ENCODE results near the gene ALDH1A3. TPM values are rescaled to one million over a fixed set of nuclear protein-coding genes. Genes with fewer than 3 reads are reported as not detected.

The ALDH1A3 gene
- total and polyA plus RNA-seq, 2 donors, result 11.2 to 13.7 TPM

DNA sequence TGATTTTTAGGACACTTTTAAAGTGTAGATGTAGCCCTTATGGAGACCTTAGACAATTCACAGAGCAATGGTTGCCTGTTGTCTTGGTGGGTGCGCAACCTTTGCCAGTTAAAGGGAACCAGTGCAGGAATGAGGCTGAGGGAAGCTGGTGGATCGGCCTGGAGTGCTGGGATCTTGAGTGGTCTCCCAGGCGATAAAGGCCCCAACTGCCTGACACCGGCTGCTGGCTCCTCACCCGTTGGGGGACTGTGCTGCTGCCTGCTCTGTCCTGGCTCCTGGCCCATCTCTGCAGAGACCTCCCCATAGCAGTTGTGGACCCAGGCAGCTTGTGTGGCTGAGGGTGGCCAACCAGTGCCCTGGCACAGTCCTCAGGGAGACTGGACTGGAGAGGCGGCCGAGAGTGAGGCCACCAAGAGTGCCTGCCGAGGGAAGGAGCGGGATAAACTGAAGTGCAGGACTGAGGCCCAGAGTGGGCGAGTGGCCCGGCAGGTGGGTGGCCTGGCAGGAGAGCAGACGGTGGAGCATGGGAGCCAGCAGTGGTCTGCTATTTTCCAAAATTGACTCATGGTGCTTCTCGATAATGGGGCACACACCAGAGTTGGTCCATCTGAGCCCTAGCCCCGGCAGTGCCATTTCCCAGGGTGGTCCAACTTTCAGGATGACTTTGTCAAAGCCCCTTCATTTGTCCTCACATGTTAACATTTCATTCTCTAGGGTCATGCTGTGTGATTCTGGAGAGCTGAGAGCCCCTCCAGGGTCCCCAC lies 2.1 kb downstream of the ALDH1A3 start:
- no peak overlapping the region for H3K27ac ChIP-seq (ENCODE audit: low read depth)
- H3K4me3 ChIP-seq (ENCODE audit: low read depth, low read length), result no peak overlapping the region

DNA sequence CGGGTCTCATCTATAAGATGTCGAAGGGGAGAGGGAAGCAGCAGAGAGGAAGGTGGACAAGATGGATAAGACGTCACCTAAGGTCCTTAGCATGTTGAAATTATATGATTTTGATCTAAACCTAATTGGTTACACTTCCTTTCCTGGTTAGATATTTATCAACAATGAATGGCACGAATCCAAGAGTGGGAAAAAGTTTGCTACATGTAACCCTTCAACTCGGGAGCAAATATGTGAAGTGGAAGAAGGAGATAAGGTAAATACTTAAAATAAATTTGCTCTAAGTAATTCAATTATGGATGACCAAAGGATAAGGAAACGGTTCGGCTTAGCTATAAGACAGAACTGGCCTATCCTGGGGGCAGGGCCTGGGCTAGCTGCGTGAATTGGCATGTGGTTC lies 5.5 kb downstream of the ALDH1A3 start:
- H3K4me3 ChIP-seq (ENCODE audit: low read depth, low read length), result no peak overlapping the region
- no peak for DNase-seq (ENCODE audit: extremely low spot score)
- H3K36me3 ChIP-seq (ENCODE audit: insufficient read depth), result no peaks in the 10 kb centered on the region
- 67% methylated on average over 8 of the region's 8 CpGs for WGBS
- no peak overlapping the region for H3K27ac ChIP-seq (ENCODE audit: low read depth)
- H3K4me1 ChIP-seq (ENCODE audit: insufficient read depth), result no peaks in the 10 kb centered on the region

More for the DNA sequence above, 2.1 kb downstream of the ALDH1A3 start:
- Histone ChIP-seq H3K36me3 (ENCODE audit: insufficient read depth) (no peaks in the 10 kb centered on the region), H3K4me1 (ENCODE audit: insufficient read depth) (no peaks in the 10 kb centered on the region)
- WGBS, result 94% methylated on average over 14 of the region's 14 CpGs
- DNase-seq (ENCODE audit: extremely low spot score), result no peak

DNA sequence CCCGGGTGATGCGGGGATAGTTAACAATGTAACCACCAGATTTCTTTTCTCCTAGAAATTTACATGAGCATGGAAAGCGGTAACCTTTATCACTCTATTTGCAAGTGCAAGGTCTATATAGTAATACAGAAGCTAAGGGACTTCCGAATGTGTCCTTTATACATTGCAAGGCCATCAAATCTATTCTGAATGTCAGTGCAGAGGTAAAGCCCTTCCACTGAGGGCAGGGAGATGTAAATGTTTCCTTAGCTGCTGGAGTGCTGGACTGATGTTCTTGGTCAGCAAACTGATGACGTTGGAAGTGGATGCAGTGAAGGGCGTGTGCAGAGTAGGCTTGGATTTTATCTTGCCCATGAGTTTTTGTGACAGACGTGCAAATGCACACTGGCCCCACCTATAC lies 6.2 kb downstream of the ALDH1A3 start:
- WGBS, result 86% methylated on average over 7 of the region's 7 CpGs
- DNase-seq (ENCODE audit: extremely low spot score), result no peak
- Histone ChIP-seq H3K4me1 (ENCODE audit: insufficient read depth) (no peaks in the 10 kb centered on the region), H3K4me3 (ENCODE audit: low read depth, low read length) (no peak overlapping the region), H3K36me3 (ENCODE audit: insufficient read depth) (no peaks in the 10 kb centered on the region), H3K27ac (ENCODE audit: low read depth) (no peak overlapping the region)

DNA sequence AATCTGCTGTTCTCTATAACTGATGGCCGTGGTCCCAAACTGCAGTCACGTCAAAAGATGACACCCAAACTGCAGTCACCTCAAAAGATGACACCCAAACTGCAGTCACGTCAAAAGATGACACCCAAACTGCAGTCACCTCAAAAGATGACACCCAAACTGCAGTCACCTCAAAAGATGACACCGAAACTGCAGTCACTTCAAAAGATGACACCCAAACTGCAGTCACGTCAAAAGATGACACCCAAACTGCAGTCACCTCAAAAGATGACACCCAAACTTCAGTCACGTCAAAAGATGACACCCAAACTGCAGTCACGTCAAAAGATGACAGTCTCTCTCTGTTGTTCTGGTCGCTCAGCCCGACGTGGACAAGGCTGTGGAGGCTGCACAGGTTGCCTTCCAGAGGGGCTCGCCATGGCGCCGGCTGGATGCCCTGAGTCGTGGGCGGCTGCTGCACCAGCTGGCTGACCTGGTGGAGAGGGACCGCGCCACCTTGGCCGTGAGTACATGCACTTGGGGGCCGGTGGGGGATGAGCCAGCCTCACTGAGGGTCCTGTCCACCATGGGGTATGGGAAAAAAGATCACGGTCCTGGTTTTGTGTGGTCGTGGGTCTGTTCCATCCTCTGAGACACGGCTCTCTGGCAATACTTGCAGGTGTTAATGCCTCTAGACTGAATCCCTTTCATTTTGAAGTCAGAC lies 7.7 kb downstream of the ALDH1A3 start:
- DNase-seq (ENCODE audit: extremely low spot score), result no peak
- WGBS, result 94% methylated on average over 22 of the region's 22 CpGs
- Histone ChIP-seq H3K36me3 (ENCODE audit: insufficient read depth) (no peaks in the 10 kb centered on the region), H3K4me1 (ENCODE audit: insufficient read depth) (no peaks in the 10 kb centered on the region), H3K27ac (ENCODE audit: low read depth) (no peak overlapping the region), H3K4me3 (ENCODE audit: low read depth, low read length) (no peak overlapping the region)

DNA sequence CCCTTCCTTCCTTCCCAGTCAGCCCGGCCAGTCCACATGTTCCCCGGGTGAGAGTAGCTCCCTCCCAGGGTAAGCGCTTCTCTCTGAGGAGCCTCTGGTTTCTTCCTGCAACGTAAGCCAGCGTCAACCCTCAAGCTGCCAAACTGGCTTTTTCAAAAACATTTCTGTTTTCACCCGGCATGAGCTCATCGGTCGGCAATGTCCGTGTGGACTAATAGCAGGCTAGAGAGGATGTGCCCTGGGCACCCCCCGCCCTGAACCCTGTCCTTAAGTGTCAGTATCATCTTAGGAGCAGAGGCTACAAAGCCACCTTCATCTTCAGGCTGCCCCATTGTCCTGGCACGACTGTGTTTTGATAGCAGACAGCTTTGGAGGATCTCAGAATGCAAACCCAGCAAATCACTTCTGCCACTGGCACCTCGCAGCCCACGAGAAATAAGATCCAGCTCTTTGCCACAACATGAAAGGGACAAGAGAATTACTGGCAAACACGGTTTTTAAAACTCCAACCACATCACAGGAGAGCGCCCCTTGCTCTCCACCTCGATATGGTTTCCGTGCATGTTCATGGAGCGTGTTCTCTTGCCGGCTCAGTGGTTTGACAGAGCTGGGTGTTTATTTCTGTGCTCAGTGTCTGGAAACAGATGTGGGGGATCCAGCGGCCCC lies 9.9 kb downstream of the ALDH1A3 start:
- Histone ChIP-seq H3K36me3 (ENCODE audit: insufficient read depth) (no peaks in the 10 kb centered on the region), H3K4me1 (ENCODE audit: insufficient read depth) (no peaks in the 10 kb centered on the region), H3K4me3 (ENCODE audit: low read depth, low read length) (no peak overlapping the region), H3K27ac (ENCODE audit: low read depth) (peak overlapping the region; percentile 41)
- DNase-seq (ENCODE audit: extremely low spot score), result peak; percentile 70
- WGBS, result 32% methylated on average over 20 of the region's 20 CpGs

DNA sequence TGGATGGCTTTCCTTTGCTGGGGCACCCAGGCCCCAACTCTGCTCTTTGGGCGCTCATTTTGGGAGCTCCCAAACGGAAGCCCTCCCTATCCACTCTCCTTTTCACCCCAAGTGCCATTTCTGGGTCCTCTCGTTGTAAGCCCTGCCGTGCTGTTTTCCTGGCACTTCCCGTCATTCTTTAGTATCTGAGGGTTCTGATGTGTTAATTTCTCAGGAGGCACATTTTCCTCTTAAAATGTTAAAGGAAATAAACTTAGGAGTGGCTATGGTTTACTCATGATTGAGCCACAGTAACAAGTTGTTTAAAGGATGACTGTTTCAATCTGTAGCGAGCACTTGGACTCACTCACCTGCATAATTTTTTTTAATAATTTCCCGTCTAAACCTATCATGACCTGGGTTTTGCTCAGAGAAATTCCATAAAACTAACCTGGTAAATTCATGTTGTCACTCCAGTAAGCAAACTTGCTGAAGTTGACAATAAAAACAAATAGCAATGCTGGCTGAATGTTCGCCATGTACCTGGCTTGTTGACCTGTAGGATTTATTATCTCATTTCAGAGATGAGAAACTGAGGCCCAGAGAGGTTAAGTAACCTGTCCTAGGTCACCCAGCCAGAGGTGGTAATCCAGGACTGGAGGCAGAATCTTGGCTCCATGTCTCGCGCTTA lies 10.6 kb downstream of the ALDH1A3 start:
- DNase-seq (ENCODE audit: extremely low spot score), result no peak
- Histone ChIP-seq H3K36me3 (ENCODE audit: insufficient read depth) (no peaks in the 10 kb centered on the region), H3K4me1 (ENCODE audit: insufficient read depth) (no peaks in the 10 kb centered on the region), H3K4me3 (ENCODE audit: low read depth, low read length) (no peak overlapping the region), H3K27ac (ENCODE audit: low read depth) (no peak overlapping the region)
- 81% methylated on average over 10 of the region's 10 CpGs for WGBS

DNA sequence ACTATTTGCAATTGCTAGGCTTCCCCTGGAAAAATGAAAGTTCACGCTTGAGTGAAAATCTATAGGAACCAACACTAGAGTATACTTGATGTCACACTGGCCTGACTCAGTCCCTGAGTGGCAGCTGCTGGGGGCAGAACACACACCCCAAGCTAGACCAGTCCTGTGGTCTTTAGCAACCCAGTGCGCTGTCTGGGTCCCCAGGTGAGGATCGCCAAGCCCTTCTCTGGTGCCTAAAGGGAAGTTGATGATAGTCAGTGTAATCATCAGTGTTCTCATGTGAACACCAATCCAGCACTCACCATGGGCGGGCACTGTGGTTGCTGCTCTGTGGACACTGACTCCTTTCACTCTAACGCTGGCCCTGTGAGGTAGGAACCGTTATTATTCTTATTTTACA lies 11.2 kb downstream of the ALDH1A3 start:
- Histone ChIP-seq H3K36me3 (ENCODE audit: insufficient read depth) (peaks cover 1% of the 10 kb centered on the region), H3K4me3 (ENCODE audit: low read depth, low read length) (no peak overlapping the region), H3K27ac (ENCODE audit: low read depth) (no peak overlapping the region), H3K4me1 (ENCODE audit: insufficient read depth) (no peaks in the 10 kb centered on the region)
- 94% methylated on average over 6 of the region's 6 CpGs for WGBS
- DNase-seq (ENCODE audit: extremely low spot score), result no peak

DNA sequence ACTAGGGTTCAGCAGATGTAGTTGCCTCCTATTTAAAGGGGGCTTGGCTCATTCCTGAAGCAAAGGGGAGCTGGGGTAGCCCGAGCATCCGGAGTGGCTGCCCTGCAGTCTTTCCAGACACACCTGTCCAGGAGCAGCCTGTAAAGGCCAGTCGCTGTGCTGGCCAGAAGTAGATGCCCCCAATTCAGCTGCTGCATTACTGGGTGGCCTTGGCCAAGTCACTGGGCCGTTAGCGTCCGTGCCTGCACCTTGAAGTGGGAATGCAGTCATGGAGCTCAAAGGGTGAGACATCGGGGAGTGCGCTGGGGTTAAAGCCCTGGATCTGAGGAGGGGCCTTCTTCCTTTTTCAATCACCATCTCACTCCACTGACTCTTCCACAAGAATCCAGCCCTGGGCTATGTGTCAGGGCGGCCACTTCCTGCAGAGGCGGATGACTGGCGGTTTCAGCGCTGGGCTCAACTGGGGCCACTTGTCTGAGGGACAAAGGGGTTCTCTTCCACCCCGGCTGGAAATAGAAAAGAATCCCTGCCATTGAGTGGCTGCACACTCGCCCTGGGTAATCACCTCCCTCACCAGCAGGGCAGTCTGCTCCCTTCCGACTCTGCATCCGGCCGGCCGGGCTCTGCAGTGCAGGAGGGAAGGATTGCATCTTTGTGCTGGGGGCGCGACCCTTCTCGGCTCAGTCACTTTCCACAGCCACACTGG lies 11.8 kb downstream of the ALDH1A3 start:
- no peaks in the 10 kb centered on the region for H3K4me1 ChIP-seq (ENCODE audit: insufficient read depth)
- no peak for DNase-seq (ENCODE audit: extremely low spot score)

DNA sequence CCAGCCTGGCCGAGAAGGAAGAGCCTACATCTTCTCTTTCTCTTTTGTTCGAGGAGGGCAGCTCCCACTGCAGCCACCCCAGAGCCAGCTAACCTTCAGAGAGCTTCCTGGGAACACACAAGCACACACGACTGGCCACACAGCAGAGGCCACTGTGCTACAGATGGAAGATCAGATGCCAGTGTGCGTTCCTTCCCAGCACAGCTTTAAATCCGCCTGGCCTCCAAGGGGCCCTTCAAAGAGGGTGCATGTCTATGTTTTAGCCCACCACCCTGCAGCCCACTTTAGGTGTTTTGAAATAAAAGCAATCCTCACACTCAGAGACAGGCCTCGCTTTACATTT lies 12.4 kb downstream of the ALDH1A3 start:
- no peak overlapping the region for H3K4me3 ChIP-seq (ENCODE audit: low read depth, low read length)
- H3K36me3 ChIP-seq (ENCODE audit: insufficient read depth), result peaks cover 1% of the 10 kb centered on the region
- WGBS, result 75% methylated on average over 6 of the region's 6 CpGs
- no peak for DNase-seq (ENCODE audit: extremely low spot score)
- no peaks in the 10 kb centered on the region for H3K4me1 ChIP-seq (ENCODE audit: insufficient read depth)
- H3K27ac ChIP-seq (ENCODE audit: low read depth), result no peak overlapping the region

More for the DNA sequence above, 11.8 kb downstream of the ALDH1A3 start:
- 74% methylated on average over 21 of the region's 21 CpGs for WGBS
- Histone ChIP-seq H3K27ac (ENCODE audit: low read depth) (no peak overlapping the region), H3K36me3 (ENCODE audit: insufficient read depth) (peaks cover 1% of the 10 kb centered on the region), H3K4me3 (ENCODE audit: low read depth, low read length) (no peak overlapping the region)

DNA sequence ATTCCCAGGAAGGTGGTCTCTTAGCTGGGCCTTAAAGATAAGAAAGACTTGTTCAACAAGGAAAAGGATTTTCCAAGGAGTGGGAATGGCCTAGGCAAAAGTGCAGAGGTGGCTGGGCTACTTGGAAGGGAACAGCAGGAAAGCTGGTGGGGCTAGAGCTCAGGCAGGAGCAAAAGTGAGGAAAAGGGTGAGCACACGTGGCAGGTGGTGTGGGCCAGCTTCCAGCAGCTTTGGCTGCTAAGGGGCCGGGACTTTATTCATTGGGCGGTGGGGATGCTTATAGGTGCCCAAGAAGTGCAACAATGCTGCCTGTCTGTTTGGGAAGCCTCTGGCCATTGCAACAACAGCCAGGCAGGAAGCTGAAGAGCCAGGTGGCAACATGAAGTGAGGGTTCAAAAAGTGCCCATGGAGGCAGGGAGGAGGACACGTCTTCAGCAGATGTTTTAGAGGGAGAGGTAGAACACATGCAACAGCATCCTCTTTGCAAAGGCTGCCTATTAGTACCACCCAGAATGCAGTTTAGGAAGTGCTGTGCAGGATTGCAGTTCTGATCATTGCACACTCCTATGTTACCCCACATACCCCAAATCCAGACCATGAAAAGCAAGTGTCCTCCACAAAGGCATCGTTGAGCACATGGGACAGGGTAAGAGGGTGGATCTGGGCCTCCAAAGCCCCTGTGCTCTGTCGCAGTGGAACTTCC lies 13.8 kb downstream of the ALDH1A3 start:
- WGBS, result 94% methylated on average over 6 of the region's 6 CpGs
- no peak overlapping the region for H3K4me3 ChIP-seq (ENCODE audit: low read depth, low read length)
- DNase-seq (ENCODE audit: extremely low spot score), result no peak
- no peaks in the 10 kb centered on the region for H3K4me1 ChIP-seq (ENCODE audit: insufficient read depth)
- H3K27ac ChIP-seq (ENCODE audit: low read depth), result no peak overlapping the region
- H3K36me3 ChIP-seq (ENCODE audit: insufficient read depth), result peaks cover 1% of the 10 kb centered on the region

DNA sequence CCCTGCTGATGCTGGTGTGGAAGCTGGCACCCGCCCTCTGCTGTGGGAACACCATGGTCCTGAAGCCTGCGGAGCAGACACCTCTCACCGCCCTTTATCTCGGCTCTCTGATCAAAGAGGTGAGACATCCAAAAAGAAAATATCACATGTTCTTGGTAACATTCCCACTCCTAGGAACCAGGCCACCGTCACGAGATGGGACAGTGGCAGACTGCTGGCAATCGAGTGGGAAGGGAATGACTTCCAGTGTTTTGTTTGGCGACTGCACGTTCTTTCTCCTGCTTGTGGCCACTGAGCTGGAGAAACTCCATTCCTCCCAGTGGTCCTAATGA lies 14.3 kb downstream of the ALDH1A3 start:
- Histone ChIP-seq H3K4me3 (ENCODE audit: low read depth, low read length) (no peak overlapping the region), H3K36me3 (ENCODE audit: insufficient read depth) (peaks cover 1% of the 10 kb centered on the region), H3K27ac (ENCODE audit: low read depth) (no peak overlapping the region), H3K4me1 (ENCODE audit: insufficient read depth) (no peaks in the 10 kb centered on the region)
- no peak for DNase-seq (ENCODE audit: extremely low spot score)
- WGBS, result 86% methylated on average over 9 of the region's 9 CpGs

DNA sequence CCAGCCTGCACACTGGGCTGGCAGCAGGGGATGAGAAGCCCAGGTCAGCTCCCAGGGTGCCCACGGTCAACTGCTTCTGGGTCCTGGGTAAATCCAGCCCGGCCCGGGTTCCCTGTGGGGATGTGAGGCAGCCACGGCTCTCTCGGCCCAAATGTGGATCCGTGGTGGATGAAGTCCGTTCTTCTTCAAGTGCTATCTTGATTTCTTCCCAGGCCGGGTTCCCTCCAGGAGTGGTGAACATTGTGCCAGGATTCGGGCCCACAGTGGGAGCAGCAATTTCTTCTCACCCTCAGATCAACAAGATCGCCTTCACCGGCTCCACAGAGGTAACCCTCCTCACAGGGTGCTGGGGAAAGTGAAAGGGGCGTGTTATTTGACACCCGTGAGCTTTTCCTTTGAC lies 16.1 kb downstream of the ALDH1A3 start:
- no peak for DNase-seq (ENCODE audit: extremely low spot score)
- WGBS, result 91% methylated on average over 13 of the region's 13 CpGs
- peaks cover 1% of the 10 kb centered on the region for H3K36me3 ChIP-seq (ENCODE audit: insufficient read depth)
- H3K4me3 ChIP-seq (ENCODE audit: low read depth, low read length), result no peak overlapping the region
- H3K27ac ChIP-seq (ENCODE audit: low read depth), result no peak overlapping the region
- H3K4me1 ChIP-seq (ENCODE audit: insufficient read depth), result no peaks in the 10 kb centered on the region
